ENCODE results near the gene ART5.
"Not testable (repeated sequence)": the region's sequence is repeated elsewhere in the genome, so short reads cannot be mapped to it uniquely, and the experiment has no call there.

DNA sequence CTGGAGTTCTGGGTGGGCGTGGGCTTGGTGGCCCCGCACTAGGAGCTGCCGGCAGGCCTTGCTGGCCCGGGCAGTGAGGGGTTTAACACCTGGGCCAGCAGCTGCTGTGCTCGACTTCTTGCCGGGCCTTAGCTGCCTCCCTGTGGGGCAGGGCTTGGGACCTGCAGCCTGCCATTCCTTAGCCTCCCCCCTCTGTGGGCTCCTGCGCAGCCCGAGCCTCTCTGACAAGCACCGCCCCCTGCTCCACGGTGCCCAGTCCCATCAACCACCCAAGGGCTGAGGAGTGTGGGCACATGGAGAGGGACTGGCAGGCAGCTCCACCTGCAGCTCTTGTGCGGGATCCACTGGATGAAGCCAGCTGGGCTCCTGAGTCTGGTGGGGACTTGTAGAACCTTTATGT, 53.0 kb downstream of the ART5 start:
- TF ChIP-seq, protein P1, sequence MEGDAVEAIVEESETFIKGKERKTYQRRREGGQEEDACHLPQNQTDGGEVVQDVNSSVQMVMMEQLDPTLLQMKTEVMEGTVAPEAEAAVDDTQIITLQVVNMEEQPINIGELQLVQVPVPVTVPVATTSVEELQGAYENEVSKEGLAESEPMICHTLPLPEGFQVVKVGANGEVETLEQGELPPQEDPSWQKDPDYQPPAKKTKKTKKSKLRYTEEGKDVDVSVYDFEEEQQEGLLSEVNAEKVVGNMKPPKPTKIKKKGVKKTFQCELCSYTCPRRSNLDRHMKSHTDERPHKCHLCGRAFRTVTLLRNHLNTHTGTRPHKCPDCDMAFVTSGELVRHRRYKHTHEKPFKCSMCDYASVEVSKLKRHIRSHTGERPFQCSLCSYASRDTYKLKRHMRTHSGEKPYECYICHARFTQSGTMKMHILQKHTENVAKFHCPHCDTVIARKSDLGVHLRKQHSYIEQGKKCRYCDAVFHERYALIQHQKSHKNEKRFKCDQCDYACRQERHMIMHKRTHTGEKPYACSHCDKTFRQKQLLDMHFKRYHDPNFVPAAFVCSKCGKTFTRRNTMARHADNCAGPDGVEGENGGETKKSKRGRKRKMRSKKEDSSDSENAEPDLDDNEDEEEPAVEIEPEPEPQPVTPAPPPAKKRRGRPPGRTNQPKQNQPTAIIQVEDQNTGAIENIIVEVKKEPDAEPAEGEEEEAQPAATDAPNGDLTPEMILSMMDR (conservative IDR thresholded peaks at IDR 0.05; ENCODE audit: low read depth, low read length), result not testable (repeated sequence)
- TF ChIP-seq EZH2 (IDR thresholded peaks at IDR 0.05; ENCODE audit: borderline replicate concordance, low read depth, low read length, poor library complexity, severe bottlenecking), result not testable (repeated sequence)

All from A673 (cell line).